ENCODE measurements around the gene LRRC26. TPM values are rescaled to one million over a fixed set of nuclear protein-coding genes. Genes with fewer than 3 reads are reported as not detected.

The LRRC26 gene
- total RNA-seq, 2 experiments from 2014 or later: not detected

DNA sequence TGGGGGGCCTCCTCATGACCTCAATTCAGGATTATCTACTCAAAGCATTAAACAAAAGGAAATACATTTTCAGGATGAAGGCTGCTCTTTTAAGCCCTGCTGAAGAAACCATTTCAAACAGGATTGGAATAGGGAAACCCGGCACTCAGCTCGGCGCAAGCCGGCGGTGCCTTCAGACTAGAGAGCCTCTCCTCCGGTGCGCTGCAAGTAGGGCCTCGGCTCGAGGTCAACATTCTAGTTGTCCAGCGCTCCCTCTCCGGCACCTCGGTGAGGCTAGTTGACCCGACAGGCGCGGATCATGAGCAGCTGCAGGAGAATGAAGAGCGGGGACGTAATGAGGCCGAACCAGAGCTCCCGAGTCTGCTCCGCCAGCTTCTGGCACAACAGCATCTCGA is 34.9 kb upstream of the LRRC26 start:
- Mint-ChIP-seq H3K27me3 (no peaks in the 10 kb centered on the region), H3K9me3 (no peaks in the 10 kb centered on the region), H3K36me3 (peaks cover 18% of the 10 kb centered on the region), H3K4me3 (peak overlapping the region; percentile 95), H3K27ac (peak overlapping the region; percentile 93), H3K4me1 (peaks cover 45% of the 10 kb centered on the region)
- DNase-seq: no peak

DNA sequence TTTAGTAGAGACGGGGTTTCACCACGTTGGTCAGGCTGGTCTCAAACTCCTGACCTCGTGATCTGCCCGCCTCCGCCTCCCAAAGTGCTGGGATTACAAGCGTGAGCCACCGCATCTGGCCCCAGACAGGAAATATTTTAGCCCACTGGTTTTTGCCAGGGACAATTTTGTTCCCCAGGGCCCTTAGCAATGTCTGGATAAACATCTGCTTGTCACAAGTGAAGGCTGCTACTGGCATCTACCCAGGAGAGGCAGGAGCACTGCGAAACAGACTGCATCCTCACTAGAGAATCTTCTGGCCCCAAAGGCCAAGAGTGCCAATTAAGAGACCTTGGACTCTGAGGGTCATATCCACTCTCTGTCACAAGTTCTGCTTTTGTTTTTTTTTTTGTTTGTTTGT is 33.1 kb upstream of the LRRC26 start:
- no peaks in the 10 kb centered on the region for H3K9me3 Mint-ChIP-seq
- no peak for DNase-seq
- H3K27ac Mint-ChIP-seq: no peak overlapping the region
- H3K36me3 Mint-ChIP-seq: peaks cover 11% of the 10 kb centered on the region
- H3K4me1 Mint-ChIP-seq: peaks cover 43% of the 10 kb centered on the region
- H3K27me3 Mint-ChIP-seq: no peaks in the 10 kb centered on the region
- H3K4me3 Mint-ChIP-seq: no peak overlapping the region

DNA sequence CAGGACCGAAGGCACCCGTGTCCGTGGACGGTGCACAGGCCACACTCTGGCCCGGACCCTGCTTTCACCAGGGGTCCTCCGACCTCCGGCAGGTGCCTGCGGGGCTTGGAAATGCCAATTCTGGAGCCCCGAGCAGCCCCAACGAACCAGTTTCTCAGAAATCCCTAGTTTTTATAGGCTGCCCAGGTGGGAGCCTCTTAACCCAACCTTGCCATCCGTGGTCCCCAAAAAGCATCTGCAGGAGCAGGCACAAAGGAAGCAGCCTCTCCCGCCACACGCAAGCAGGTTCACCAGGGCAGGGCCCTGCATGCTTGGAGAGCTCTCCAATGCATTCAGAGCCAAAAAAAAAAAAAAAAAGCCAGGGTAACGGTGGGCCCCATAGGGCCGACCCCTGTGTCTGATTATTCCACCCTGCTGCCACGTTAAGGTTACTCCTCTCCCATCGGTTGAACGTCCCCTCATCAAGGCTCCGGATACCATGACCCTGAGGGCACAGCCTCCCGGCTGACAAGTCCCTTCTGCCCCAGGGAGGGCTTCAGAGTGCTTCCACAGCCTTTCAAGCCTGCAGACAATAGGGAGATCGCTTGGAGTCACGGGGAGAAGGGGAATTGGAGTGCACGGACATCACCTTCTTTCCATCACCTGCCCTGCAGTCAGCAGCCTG is 31.5 kb upstream of the LRRC26 start:
- no peaks in the 10 kb centered on the region for H3K27me3 Mint-ChIP-seq
- peak overlapping the region; percentile 76 for H3K27ac Mint-ChIP-seq
- peak overlapping the region; percentile 78 for H3K4me3 Mint-ChIP-seq
- H3K36me3 Mint-ChIP-seq: peaks cover 5% of the 10 kb centered on the region
- no peaks in the 10 kb centered on the region for H3K9me3 Mint-ChIP-seq
- no peak for DNase-seq
- H3K4me1 Mint-ChIP-seq: peaks cover 34% of the 10 kb centered on the region

DNA sequence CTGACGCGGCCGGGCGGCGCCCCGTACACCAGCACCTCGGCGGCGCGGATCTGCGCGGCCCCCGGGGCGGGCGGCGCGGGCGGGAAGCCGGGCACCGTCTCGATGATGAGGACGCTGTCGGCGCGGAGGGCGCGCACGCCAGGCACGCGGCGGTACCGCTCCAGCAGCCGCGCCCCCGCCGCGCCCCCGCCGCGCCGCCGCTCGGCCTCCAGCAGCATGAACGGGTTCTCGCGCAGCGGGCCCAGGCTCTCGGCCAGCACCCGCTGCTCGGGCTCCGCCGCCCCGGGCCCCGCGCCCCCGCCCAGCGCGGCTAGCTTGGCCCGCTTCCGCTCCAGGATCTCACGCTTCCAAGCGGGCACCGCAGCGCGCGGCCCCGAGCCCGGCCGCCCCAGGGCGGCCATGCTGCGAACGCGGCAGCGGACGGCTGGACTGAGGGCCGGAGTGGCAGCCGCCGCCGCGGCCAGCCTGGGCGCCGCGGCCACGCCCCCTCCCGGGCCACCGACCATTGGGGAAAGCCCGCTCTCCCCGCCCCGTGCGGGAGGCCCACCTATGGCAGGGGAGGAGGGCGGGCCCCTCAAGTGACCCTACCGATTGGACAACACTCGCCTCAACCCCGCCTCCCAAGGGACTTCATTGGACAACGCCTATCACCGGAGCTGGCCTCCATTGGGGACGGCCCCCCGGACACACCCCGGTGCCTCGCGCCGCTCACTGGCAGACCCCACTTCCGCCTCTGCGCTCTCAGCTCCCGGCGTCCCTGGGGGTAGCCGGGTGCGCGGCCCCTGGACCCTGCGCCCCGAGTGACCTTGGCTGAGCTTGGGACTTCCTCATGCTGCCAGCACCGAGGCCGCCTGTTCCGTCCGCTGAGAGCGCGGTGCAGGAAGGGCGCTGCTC is 30.7 kb upstream of the LRRC26 start, which contains the start of gene TPRN:
TSS of gene TPRN (minus strand) at position 431 of the 894 bp plus-strand sequence. CDS start at position 401, 30 bp downstream.
- peak; percentile 99 for DNase-seq
- Mint-ChIP-seq H3K36me3 (no peaks in the 10 kb centered on the region), H3K4me3 (peak within 1 kb of the TSS; percentile 78), H3K27me3 (no peaks in the 10 kb centered on the region), H3K27ac (peak within 1 kb of the TSS; percentile 76), H3K4me1 (peaks cover 32% of the 10 kb centered on the region), H3K9me3 (no peaks in the 10 kb centered on the region)

DNA sequence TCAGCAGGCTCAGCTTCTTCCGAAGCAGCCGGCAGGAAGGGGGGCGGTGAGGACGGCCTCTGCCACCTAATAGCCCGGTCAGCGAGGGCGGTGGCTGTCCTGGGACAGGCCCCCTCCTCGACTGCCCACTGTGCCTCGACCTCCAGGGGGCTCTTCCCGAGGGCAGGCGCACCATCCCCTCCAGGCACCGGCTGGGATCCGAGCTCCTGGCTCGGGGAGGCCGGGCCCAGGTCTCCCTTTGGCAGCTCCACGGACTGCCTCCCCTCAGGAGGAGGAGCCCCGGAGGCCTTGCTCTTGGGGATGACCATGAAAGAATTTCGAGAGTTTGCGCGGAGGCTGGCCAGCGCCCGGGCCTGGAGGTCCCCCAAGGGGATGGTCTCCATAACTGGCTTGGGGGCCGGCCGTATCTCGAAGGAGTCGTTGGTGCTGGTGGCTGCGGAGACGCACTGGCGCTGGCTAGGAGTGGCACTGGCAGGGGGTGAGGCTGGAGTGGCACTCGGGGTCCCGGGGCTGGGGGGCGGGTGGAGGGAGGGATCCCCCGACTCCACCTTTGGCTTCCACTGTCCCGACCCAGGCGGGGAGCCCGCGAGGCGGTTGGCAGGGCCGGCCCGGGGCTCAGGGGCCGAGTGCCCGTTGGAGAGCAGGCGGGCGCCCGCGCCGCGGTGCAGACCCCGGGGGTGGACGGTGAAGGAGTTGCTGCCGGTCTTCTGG is 29.7 kb upstream of the LRRC26 start:
- Mint-ChIP-seq H3K4me1 (peaks cover 29% of the 10 kb centered on the region), H3K36me3 (no peaks in the 10 kb centered on the region), H3K27ac (peak overlapping the region; percentile 25), H3K9me3 (no peaks in the 10 kb centered on the region), H3K27me3 (no peaks in the 10 kb centered on the region), H3K4me3 (peak overlapping the region; percentile 75)
- DNase-seq: no peak

DNA sequence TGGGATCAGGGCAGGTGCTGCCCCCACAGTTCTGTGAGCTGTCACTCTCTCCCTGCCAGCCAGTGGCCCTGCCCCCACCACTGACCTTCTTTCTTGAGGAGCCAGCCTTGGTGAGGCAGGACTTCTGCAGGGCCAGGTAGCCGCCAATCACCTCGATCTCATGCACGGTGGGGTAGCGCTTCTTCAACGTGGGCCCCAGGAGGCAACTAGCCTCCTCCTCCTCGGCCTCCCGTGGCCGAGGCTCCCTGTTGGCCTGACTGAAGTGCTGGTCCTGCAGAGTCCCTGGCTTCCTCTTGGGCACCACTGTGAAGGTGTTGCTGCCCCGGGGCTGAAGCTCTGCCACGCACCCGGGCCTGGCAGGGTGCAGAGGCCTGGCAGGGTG is 29.0 kb upstream of the LRRC26 start:
- Mint-ChIP-seq H3K9me3 (no peaks in the 10 kb centered on the region), H3K4me3 (no peak overlapping the region), H3K36me3 (no peaks in the 10 kb centered on the region), H3K27ac (no peak overlapping the region), H3K4me1 (peaks cover 22% of the 10 kb centered on the region), H3K27me3 (no peaks in the 10 kb centered on the region)
- DNase-seq: no peak

DNA sequence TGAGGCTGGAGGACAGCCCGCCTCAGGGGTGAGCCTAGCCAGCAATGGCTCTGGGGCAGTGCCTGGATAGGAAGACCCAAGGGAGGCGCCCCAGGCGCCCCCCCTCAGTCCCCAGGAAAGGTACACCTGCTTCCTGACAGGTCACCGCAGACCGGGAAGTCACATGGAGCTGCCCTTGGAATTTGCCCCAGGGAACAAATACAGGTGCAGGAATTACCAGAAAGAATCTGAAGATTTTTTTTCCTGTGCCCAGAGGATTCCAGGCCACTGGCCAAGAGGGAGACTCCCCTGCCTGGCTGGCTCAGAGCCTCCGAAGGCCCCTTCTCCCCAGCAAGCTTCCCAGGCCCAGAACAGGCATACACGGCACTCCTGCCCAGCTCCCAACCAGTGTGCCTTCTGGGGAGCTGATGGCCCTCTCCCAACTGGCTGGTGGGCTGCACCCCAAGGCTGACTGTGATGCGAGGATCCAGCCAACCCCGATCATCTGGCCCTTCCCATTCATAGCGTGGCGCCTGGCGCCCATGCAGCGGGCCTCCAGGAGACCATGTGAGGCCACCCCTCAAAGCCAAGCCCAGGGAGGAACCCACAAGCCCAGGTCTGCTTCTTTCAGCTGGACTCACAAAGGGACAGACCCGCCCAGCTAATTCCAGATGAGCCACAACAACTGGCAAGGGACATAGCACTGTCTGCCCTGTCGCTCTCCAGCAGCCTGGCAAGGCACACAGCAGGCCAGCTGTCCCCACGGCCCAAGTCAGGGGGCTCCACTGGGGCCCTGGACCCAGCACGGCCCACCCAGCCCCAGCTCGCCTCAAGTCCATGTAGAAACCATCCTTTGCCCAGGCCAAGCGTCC is 28.4 kb upstream of the LRRC26 start:
- Mint-ChIP-seq H3K27ac (no peak overlapping the region), H3K4me1 (peaks cover 20% of the 10 kb centered on the region), H3K27me3 (no peaks in the 10 kb centered on the region), H3K4me3 (no peak overlapping the region), H3K9me3 (no peaks in the 10 kb centered on the region), H3K36me3 (no peaks in the 10 kb centered on the region)
- no peak for DNase-seq

DNA sequence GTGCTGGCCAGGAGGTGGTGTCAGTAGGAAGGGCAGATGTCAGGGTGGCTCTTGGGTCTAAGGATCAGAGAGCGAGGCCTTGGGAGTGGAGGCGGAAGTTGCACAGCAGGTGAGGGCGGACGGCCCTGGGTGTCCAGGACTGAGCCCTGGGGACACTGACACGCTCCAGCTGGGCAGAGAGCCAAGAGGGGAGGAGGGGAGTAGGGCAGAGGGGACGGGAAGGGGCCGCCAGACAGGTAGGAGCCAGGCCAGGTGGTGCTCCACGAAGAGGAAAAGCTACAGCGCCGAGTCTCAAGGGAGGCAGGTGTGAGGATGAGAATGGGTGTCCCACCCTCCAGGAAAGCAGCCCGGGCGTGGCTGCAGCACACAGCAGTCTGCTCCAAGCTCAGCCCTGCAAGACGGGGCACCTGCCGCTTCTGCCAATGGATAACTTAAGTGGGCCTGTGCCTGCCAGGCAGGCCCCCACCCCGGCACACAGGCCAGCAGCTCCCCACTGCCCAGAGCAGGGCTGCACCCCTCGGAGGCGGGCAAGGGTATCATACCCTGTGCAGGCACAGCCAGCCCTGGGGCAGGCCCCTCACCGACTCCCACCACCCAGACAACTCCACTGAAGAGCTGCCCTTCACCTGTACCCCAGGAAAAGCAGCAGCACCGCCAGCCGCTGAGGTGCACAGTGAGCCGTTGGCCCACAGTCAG is 25.8 kb upstream of the LRRC26 start:
- H3K9me3 Mint-ChIP-seq: no peaks in the 10 kb centered on the region
- H3K27ac Mint-ChIP-seq: peak overlapping the region; percentile 39
- no peak overlapping the region for H3K4me3 Mint-ChIP-seq
- DNase-seq: no peak
- H3K36me3 Mint-ChIP-seq: no peaks in the 10 kb centered on the region
- H3K27me3 Mint-ChIP-seq: no peaks in the 10 kb centered on the region
- H3K4me1 Mint-ChIP-seq: peaks cover 9% of the 10 kb centered on the region

DNA sequence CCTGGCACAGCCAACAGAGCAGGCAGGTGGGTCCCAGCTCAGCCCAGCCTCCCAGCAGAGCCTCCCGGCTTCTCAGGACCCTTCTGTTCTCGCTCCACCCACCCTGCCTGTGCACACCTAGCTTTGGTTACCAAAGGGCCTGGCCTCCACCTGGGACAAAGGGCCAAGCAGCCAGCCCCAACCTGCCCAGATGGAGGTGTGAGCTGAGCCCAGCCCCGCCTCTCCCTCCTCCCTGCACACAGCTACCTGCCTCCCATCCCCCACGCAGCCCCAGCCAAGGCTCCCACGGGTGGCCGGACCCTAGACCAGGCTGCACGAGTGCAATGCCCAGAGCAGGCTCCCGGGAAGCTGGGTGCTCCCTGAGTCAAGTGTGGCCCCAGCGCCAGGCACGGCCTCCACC is 25.1 kb upstream of the LRRC26 start:
- no peak for DNase-seq
- no peaks in the 10 kb centered on the region for H3K27me3 Mint-ChIP-seq
- no peak overlapping the region for H3K27ac Mint-ChIP-seq
- H3K36me3 Mint-ChIP-seq: no peaks in the 10 kb centered on the region
- no peak overlapping the region for H3K4me3 Mint-ChIP-seq
- no peaks in the 10 kb centered on the region for H3K9me3 Mint-ChIP-seq
- H3K4me1 Mint-ChIP-seq: peaks cover 9% of the 10 kb centered on the region

DNA sequence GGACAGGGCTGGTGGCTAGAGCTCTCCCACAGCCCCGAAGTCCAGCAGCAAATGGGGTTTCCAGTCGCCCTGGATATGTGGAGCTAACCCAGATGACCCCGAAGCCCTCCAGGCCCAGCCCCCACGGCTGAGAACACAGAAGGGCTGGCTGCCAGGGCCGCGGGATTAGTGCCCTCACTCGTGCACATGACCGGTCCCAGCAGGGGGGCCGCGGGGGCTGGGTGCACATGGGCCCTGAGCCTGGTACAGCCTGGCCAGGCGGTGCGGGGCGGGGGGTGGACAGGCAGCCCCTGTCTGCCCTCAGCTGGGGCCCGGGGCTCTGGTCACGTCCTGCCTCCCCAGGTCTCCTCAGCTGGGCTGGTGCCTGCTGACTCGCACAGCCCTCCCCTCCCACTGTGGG is 24.5 kb upstream of the LRRC26 start:
- peaks cover 2% of the 10 kb centered on the region for H3K36me3 Mint-ChIP-seq
- H3K4me1 Mint-ChIP-seq: peaks cover 10% of the 10 kb centered on the region
- no peaks in the 10 kb centered on the region for H3K27me3 Mint-ChIP-seq
- H3K27ac Mint-ChIP-seq: no peak overlapping the region
- no peak overlapping the region for H3K4me3 Mint-ChIP-seq
- no peak for DNase-seq
- no peaks in the 10 kb centered on the region for H3K9me3 Mint-ChIP-seq

DNA sequence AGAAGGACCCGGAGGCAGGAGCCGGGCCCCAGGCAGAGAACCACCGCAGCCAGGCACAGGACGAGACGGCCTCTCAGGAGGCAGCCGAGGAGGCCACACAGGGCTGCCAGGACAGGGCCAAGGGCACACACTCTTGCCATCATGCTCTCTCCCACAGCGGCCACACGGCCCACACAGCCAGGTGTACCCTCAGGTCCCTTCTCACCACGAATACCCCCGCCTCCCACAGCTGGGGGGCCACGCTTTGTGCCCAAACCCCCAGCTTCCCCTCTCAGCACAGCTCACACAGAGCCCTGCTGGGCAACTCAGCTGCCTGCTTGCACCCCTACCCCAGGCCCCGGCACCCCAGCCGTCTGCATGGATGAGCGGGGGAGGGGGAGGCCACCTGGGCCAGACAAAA is 23.9 kb upstream of the LRRC26 start:
- Mint-ChIP-seq H3K4me3 (no peak overlapping the region), H3K27ac (no peak overlapping the region), H3K4me1 (peaks cover 11% of the 10 kb centered on the region), H3K27me3 (no peaks in the 10 kb centered on the region), H3K9me3 (no peaks in the 10 kb centered on the region), H3K36me3 (peaks cover 4% of the 10 kb centered on the region)
- no peak for DNase-seq

DNA sequence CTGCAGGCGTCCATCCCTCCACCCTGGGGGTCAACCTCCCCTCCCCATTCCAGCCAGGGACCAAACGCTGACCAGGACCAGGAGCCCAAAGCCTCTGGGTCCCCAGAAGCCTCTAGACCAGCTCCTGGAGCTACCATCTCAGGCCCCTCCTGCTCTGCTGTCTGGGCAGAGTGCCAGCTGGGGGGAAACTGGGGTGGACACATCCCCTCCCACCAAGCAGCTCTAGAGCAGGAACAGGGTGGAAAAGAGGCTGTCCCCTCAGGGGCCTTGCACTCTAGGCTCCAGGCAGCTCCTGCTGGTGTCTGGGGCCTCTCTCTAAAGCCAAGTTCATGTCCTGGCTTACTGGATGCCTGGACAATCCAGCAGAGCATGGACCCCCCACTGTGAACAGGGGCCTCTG is 23.0 kb upstream of the LRRC26 start:
- Mint-ChIP-seq H3K27me3 (no peaks in the 10 kb centered on the region), H3K4me3 (no peak overlapping the region), H3K27ac (no peak overlapping the region), H3K36me3 (peaks cover 4% of the 10 kb centered on the region), H3K4me1 (peaks cover 11% of the 10 kb centered on the region), H3K9me3 (no peaks in the 10 kb centered on the region)
- DNase-seq: no peak

DNA sequence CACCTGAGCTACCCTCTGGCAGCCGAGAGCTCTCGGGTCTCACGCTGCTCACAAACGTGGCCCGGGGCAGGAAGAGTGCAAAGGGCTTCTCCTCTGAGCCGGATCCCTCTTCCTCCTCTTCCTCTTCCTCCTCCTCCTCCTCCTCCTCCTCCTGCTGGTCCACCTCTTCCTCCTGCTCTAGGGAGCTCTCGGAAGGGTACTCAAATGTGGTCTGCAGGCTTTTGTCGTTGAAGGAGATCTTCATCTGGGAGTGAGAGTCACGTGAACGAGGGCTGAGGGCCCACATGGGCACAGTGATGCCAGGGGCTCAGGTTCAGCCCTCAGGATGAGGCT is 22.6 kb upstream of the LRRC26 start:
- peaks cover 15% of the 10 kb centered on the region for H3K4me1 Mint-ChIP-seq
- no peak for DNase-seq
- peaks cover 8% of the 10 kb centered on the region for H3K36me3 Mint-ChIP-seq
- H3K9me3 Mint-ChIP-seq: no peaks in the 10 kb centered on the region
- no peak overlapping the region for H3K4me3 Mint-ChIP-seq
- no peaks in the 10 kb centered on the region for H3K27me3 Mint-ChIP-seq
- H3K27ac Mint-ChIP-seq: no peak overlapping the region

Data from activated naive CD8-positive, alpha-beta T cell treated with anti-CD3 and anti-CD28 coated beads for 36 hours (primary cell).